NB4 (cell line): ENCODE data around the gene MSH3.

Source experiments
- DNase-seq: peaks from one replicate; pipeline ENCODE4 v3.0.0; 2010; ENCODE audit warnings: low read depth
- H3K4me3 ChIP-seq: one replicate; pipeline ENCODE4 v1.5.1; 2011; ENCODE audit warnings: mild to moderate bottlenecking, low read depth, low read length, moderate library complexity
- CTCF ChIP-seq: IDR thresholded peaks from one replicate; pipeline ENCODE4 v1.5.1; 2012; ENCODE audit warnings: low read depth, low read length
- MAX ChIP-seq: IDR thresholded peaks from 2 replicates; pipeline ENCODE4 v1.6.1; 2011; ENCODE audit warnings: low read depth, low read length
- MYC ChIP-seq: IDR thresholded peaks from 2 replicates; pipeline ENCODE4 v1.6.1; 2011; ENCODE audit warnings: low read depth, low read length
- POLR2A ChIP-seq: IDR thresholded peaks from 2 replicates; pipeline ENCODE4 v1.6.1; 2011; ENCODE audit warnings: mild to moderate bottlenecking; ENCODE audit not compliant: insufficient read length; ENCODE audit errors: extremely low read depth

The MSH3 gene

GRCh38 chr5:80864706-80865435, 210.4 kb downstream of the MSH3 start:
- no peak for TF ChIP-seq MAX
- no peak for TF ChIP-seq MYC
- TF ChIP-seq CTCF = no peak
- no peak for TF ChIP-seq POLR2A
- DNase-seq = no peak
- H3K4me3 ChIP-seq = no peak overlapping the region

- peak; percentile 4 for DNase-seq
- H3K4me3 ChIP-seq = no peak overlapping the region
- TF ChIP-seq MAX (no peak), MYC (no peak), POLR2A (no peak), CTCF (no peak)
Observed at GRCh38 chr5:80865551-80865950, 211.1 kb downstream of the MSH3 start.

- TF ChIP-seq POLR2A (no peak), MYC (no peak), MAX (no peak), CTCF (no peak)
- DNase-seq = peak; percentile 7
- H3K4me3 ChIP-seq = no peak overlapping the region
Observed at GRCh38 chr5:80866371-80866770, 211.9 kb downstream of the MSH3 start.

- DNase-seq = no peak
- H3K4me3 ChIP-seq = no peak overlapping the region
- TF ChIP-seq MAX (no peak), CTCF (no peak), MYC (no peak), POLR2A (no peak)
Observed at GRCh38 chr5:80867233-80867632, 212.8 kb downstream of the MSH3 start.

GRCh38 chr5:80870442-80870841, 216.0 kb downstream of the MSH3 start:
- no peak for TF ChIP-seq MAX
- TF ChIP-seq POLR2A = no peak
- TF ChIP-seq CTCF = no peak
- no peak for TF ChIP-seq MYC
- DNase-seq = no peak

More at GRCh38 chr5:80870442-80870841, 216.0 kb downstream of the MSH3 start:
- no peak overlapping the region for H3K4me3 ChIP-seq
